Smooth muscle cell (in vitro differentiated cells): ENCODE results near the gene CELF2. TPM values are rescaled to one million over a fixed set of nuclear protein-coding genes. Genes with fewer than 3 reads are reported as not detected.

Source experiments
- DNase-seq: peaks from one replicate; lab custom pipeline; 2025; ENCODE audit not compliant: unreplicated experiment; lab: John Stamatoyannopoulos, UW
- H2AFZ ChIP-seq: fragments of 200-600 bp; sonication (generic); 2 replicates; pipeline ENCODE4 v1.6.0; 2016; ENCODE audit warnings: antibody characterized with exemption, low read depth, mild to moderate bottlenecking
- H3F3A ChIP-seq: fragments of 200-600 bp; sonication (generic); 2 replicates; pipeline ENCODE4 v1.6.0; 2017; ENCODE audit warnings: antibody characterized with exemption, low read depth
- H3K27ac ChIP-seq: fragments of 200-600 bp; sonication (generic); 2 replicates; pipeline ENCODE4 v1.5.1; 2016; ENCODE audit warnings: low read depth, mild to moderate bottlenecking
- H3K27me3 ChIP-seq: fragments of 200-600 bp; sonication (generic); 2 replicates; pipeline ENCODE4 v1.6.1; 2016; ENCODE audit warnings: low read depth, mild to moderate bottlenecking
- H3K36me3 ChIP-seq: fragments of 200-600 bp; sonication (generic); 2 replicates; pipeline ENCODE4 v1.5.1; 2016; ENCODE audit warnings: low read depth
- H3K4me1 ChIP-seq: fragments of 200-600 bp; sonication (generic); 2 replicates; pipeline ENCODE4 v1.5.1; 2016; ENCODE audit warnings: low read depth
- H3K4me2 ChIP-seq: fragments of 200-600 bp; sonication (generic); 2 replicates; pipeline ENCODE4 v1.6.0; 2016; ENCODE audit warnings: mild to moderate bottlenecking
- H3K4me3 ChIP-seq: fragments of 200-600 bp; sonication (generic); 2 replicates; pipeline ENCODE4 v1.5.1; 2016; ENCODE audit warnings: mild to moderate bottlenecking
- H3K79me2 ChIP-seq: fragments of 200-600 bp; sonication (generic); 2 replicates; pipeline ENCODE4 v1.6.0; 2016; ENCODE audit warnings: low read depth, mild to moderate bottlenecking
- H3K9ac ChIP-seq: fragments of 200-600 bp; sonication (generic); 2 replicates; pipeline ENCODE4 v1.6.0; 2016; ENCODE audit warnings: low read depth
- H3K9me3 ChIP-seq: fragments of 200-600 bp; sonication (generic); replicated peaks from 2 replicates; pipeline ENCODE4 v1.5.1; 2016; ENCODE audit warnings: low read depth
- H4K20me1 ChIP-seq: fragments of 200-600 bp; sonication (generic); 2 replicates; pipeline ENCODE4 v1.6.0; 2016; ENCODE audit warnings: low read depth
- WGBS: methylation state at CpG from one replicate; pipeline ENCODE4 v1.1.7; 2016; ENCODE audit warnings: low lambda C conversion rate; 5-methylcytosine and 5-hydroxymethylcytosine counted together
- polyA plus RNA-seq: library from polyadenylated mRNA; unstranded; fragments of >200 nt; fragmentation: Nextera tagmentation; extraction: Ambion mirVana; gene quantifications from 2 replicates; pipeline ENCODE4 v1.2.1, GENCODE V29; 2016
- total RNA-seq: library from RNA; depleted of rRNA; stranded (reverse); fragments of >200 nt; gene quantifications from 2 replicates; pipeline ENCODE4 v1.2.3, GENCODE V29; 2014
- TF ChIP-seq, protein P1 (sequence below): fragments of 200-600 bp; sonication (generic); IDR thresholded peaks from 2 replicates; pipeline ENCODE4 v1.5.1; 2017; ENCODE audit warnings: borderline replicate concordance, mild to moderate bottlenecking, antibody characterized with exemption; ENCODE audit not compliant: insufficient read depth, poor library complexity, severe bottlenecking

The CELF2 gene
- total and polyA plus RNA-seq, 2 experiments from 2014 or later = 3.0 to 4.7 TPM

DNA sequence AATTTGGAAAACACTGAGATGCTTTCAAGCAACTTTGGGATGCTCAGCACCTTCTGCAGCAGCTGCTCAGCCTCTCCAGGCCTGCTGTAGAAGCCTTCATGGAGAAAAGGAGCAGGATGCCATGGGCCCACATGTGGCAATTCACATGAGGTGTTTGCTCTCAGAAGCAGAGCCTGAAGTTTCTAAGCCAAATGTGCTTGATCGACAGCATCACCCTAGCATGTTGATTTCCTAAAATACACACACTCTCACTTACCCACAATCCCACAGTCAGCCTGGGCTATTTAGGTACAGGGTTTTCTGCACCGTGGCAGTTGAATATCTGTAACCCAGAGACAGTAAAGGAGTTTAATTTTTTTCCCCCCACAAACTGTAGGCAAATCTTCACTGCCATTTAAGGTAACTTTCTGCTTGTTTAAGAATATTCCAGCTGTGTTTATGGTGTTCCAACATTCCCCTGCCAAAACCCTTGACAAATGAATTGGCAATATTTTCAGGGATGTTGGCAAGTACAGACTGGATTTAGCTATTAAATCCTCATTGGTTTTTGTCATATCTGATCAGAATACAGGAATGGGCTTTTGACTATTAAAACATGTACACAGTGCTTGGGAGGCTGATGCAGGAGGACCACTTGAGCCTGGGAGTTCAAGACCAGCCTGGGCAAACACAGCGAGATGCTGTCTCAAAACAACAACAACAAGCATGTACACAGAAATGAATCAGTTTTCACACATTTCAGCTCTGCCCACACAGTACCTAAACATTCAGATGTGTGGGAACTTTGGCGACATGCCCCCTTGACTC is 244.2 kb downstream of the CELF2 start:
- no peaks in the 10 kb centered on the region for H3K4me1 ChIP-seq
- H3K4me3 ChIP-seq = no peak overlapping the region
- H3K9me3 ChIP-seq = no peaks in the 10 kb centered on the region
- H3K4me2 ChIP-seq = no peak overlapping the region
- TF ChIP-seq, protein P1, sequence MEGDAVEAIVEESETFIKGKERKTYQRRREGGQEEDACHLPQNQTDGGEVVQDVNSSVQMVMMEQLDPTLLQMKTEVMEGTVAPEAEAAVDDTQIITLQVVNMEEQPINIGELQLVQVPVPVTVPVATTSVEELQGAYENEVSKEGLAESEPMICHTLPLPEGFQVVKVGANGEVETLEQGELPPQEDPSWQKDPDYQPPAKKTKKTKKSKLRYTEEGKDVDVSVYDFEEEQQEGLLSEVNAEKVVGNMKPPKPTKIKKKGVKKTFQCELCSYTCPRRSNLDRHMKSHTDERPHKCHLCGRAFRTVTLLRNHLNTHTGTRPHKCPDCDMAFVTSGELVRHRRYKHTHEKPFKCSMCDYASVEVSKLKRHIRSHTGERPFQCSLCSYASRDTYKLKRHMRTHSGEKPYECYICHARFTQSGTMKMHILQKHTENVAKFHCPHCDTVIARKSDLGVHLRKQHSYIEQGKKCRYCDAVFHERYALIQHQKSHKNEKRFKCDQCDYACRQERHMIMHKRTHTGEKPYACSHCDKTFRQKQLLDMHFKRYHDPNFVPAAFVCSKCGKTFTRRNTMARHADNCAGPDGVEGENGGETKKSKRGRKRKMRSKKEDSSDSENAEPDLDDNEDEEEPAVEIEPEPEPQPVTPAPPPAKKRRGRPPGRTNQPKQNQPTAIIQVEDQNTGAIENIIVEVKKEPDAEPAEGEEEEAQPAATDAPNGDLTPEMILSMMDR = no peak
- H3K79me2 ChIP-seq = no peaks in the 10 kb centered on the region
- peaks cover 7% of the 10 kb centered on the region for H3K27me3 ChIP-seq
- H4K20me1 ChIP-seq = no peaks in the 10 kb centered on the region
- no peaks in the 10 kb centered on the region for H3K36me3 ChIP-seq
- 95% methylated on average over 4 of the region's 4 CpGs for WGBS
- DNase-seq = no peak
- H3F3A ChIP-seq = no peaks in the 10 kb centered on the region
- no peak overlapping the region for H3K27ac ChIP-seq
- H2AFZ ChIP-seq = no peak overlapping the region
- H3K9ac ChIP-seq = no peak overlapping the region

DNA sequence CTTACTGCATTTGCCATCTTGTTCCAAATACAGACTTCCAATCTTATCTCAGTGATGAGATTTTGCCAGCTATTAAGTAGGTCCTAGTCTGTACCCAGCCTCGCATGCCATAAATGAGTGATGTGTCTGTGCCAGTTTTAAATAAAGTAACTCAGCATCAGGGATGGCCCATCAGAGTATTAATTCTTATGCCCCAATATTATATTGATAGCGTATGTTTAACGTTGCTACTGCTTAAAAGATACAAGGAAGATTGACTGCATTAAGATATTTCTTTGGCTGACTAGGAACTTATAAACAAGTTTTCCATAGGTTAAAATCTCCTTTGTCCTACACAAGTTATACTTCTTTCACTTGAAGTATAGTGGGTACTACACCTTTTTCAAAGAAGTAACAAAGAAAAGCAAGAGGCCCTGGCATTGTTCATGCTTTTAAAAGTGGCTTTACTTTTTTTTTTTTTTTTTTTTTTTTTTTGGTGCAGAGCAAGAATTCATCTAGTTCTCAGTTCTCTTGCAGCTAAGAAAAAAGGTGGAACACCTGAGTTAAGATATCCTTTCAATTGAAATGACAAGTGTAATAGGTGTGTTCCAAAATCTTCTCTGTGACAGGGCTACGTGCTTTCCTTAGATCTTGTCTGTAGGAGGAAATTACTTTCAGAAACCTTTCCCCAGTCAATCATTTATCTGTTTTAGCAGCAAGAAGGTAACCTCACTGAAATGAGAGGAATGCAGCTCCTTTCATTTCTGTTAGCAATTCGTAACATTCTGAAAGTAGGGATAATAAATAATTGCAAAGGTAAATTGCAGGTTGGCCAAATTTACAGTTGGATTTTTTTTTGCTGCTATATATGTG is 245.0 kb downstream of the CELF2 start:
- Histone ChIP-seq H3K27me3 (peaks cover 7% of the 10 kb centered on the region), H3K9me3 (no peaks in the 10 kb centered on the region), H3K4me1 (no peaks in the 10 kb centered on the region), H3K27ac (no peak overlapping the region), H4K20me1 (no peaks in the 10 kb centered on the region), H3K4me3 (no peak overlapping the region), H3K4me2 (no peak overlapping the region), H3K36me3 (no peaks in the 10 kb centered on the region), H2AFZ (no peak overlapping the region), H3F3A (no peaks in the 10 kb centered on the region), H3K79me2 (no peaks in the 10 kb centered on the region), H3K9ac (no peak overlapping the region)
- no peak for DNase-seq
- 93% methylated on average over 5 of the region's 5 CpGs for whole genome bisulfite sequencing
- TF ChIP-seq, protein P1 = no peak

DNA sequence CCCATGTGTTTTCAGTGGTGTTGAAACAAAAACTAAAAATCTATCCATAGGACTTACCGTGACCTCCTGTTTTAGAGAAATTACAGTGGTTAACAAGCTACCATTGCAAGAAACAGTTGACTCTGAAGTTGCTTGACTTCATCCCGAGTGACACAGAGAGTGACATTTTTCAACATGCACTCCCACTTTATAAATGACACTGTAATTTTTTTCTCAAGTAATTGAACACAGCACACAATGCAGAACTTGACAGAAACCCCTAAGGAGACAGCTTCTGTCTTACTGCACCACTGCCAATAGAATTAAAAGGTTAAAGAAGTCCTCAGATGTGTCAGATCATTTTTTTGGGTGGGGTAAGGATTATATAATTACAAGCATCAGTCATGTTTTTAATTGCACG is 246.1 kb downstream of the CELF2 start:
- H3K27ac ChIP-seq = no peak overlapping the region
- H4K20me1 ChIP-seq = no peaks in the 10 kb centered on the region
- no peak for DNase-seq
- no peaks in the 10 kb centered on the region for H3K79me2 ChIP-seq
- no peaks in the 10 kb centered on the region for H3F3A ChIP-seq
- WGBS = 95% methylated on average over 3 of the region's 3 CpGs
- H3K9me3 ChIP-seq = no peaks in the 10 kb centered on the region
- no peak overlapping the region for H3K4me2 ChIP-seq
- H3K36me3 ChIP-seq = no peaks in the 10 kb centered on the region
- no peaks in the 10 kb centered on the region for H3K4me1 ChIP-seq
- no peak overlapping the region for H3K4me3 ChIP-seq
- no peak overlapping the region for H3K9ac ChIP-seq
- TF ChIP-seq, protein P1 = no peak
- H3K27me3 ChIP-seq = peaks cover 7% of the 10 kb centered on the region
- no peak overlapping the region for H2AFZ ChIP-seq
